A673 (cell line): Measurements from ENCODE around the gene MAN1C1.

ENCODE experiments used
- EZH2 ChIP-seq: fragments of 200-600 bp; sonication (generic); IDR thresholded peaks from 2 replicates; pipeline ENCODE4 v1.6.1; 2017; ENCODE audit warnings: borderline replicate concordance, low read depth, mild to moderate bottlenecking, mixed read lengths, antibody characterized with exemption, low read length; ENCODE audit not compliant: poor library complexity, severe bottlenecking
- TF ChIP-seq, protein P1 (sequence below): fragments of 300-800, 200-600 bp; sonication (generic); conservative IDR thresholded peaks from 2 replicates; pipeline ENCODE4 v1.5.1; 2017; ENCODE audit warnings: low read depth, mild to moderate bottlenecking, antibody characterized with exemption, low read length, moderate library complexity, mixed read lengths

DNA sequence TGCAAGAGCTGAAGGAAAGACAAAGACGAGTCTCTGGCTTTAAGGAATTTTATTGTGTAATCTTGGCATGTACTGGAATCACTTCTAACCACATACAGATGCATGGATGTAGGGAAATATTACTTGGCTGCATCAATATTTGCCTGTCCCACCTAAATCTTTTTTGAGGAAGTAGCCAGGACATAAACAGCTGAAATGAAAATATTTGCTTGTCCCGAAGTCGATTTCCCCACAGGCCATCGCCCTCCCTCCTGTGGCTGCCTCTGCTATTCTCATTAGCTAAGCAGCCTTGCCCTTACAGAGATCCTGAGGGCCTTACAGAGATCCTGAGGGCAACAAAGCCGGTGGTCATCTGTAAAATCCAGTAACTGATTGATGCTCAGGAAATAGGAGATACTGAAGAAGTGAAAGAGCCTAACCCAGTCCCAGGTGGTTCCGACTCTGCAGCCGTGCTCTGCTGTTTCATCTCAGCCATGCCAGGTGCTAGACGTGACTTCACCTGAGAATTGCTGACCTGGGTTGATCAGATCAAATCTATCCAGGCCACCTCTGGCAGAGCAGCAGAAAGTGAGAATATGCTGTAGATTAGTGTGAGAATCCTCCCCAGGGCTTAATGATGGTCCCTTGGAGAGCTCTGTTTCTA lies 25.5 kb downstream of the MAN1C1 start:
- TF ChIP-seq, protein P1, sequence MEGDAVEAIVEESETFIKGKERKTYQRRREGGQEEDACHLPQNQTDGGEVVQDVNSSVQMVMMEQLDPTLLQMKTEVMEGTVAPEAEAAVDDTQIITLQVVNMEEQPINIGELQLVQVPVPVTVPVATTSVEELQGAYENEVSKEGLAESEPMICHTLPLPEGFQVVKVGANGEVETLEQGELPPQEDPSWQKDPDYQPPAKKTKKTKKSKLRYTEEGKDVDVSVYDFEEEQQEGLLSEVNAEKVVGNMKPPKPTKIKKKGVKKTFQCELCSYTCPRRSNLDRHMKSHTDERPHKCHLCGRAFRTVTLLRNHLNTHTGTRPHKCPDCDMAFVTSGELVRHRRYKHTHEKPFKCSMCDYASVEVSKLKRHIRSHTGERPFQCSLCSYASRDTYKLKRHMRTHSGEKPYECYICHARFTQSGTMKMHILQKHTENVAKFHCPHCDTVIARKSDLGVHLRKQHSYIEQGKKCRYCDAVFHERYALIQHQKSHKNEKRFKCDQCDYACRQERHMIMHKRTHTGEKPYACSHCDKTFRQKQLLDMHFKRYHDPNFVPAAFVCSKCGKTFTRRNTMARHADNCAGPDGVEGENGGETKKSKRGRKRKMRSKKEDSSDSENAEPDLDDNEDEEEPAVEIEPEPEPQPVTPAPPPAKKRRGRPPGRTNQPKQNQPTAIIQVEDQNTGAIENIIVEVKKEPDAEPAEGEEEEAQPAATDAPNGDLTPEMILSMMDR, result no peak
- TF ChIP-seq EZH2, result no peak
